HepG2 (cell line): Measurements from ENCODE around the gene RABGAP1L. TPM values are rescaled to one million over a fixed set of nuclear protein-coding genes. Genes with fewer than 3 reads are reported as not detected.
A peak's percentile ranks its signal among the peaks of the same experiment; 100 is the strongest.

Source experiments
- CREB1 ChIP-seq, 2 experiments: fragments of 450-650 bp in 1 of 2; IDR thresholded peaks; 2 replicates each; pipeline ENCODE4 v1.6.1; 2016 to 2017; ENCODE audit warnings: control low read depth in 1 of 2, mild to moderate bottlenecking in 1 of 2, missing compliant biosample characterization in 1 of 2, missing genetic modification characterization in 1 of 2
- HNF4A ChIP-seq: sonication (generic); formaldehyde crosslinking; IDR thresholded peaks from 2 replicates; pipeline ENCODE4 v1.4.0; 2020; ENCODE audit warnings: missing genetic modification reagents
- MED1 ChIP-seq: sonication (generic); formaldehyde crosslinking; IDR thresholded peaks from 2 replicates; pipeline ENCODE4 v1.4.0; 2020; ENCODE audit warnings: missing genetic modification reagents
- RARA ChIP-seq: IDR thresholded peaks from 2 replicates; pipeline ENCODE4 v1.6.1; 2016; ENCODE audit warnings: missing genetic modification reagents, missing compliant biosample characterization
- SIX1 ChIP-seq: sonication (generic); formaldehyde crosslinking; IDR thresholded peaks from 2 replicates; pipeline ENCODE4 v1.4.0; 2020; ENCODE audit warnings: missing genetic modification reagents, borderline replicate concordance
- SOX13 ChIP-seq, 3 experiments: fragments of 450-650 bp in 1 of 3; sonication (generic) in 1 of 3; formaldehyde crosslinking in 1 of 3; IDR thresholded peaks in 2 of 3; conservative IDR thresholded peaks in 1 of 3; 2 replicates each; pipeline versions ENCODE4 v1.5.0 to v1.6.1; 2016 to 2020; ENCODE audit warnings: antibody characterized with exemption in 1 of 3, mild to moderate bottlenecking in 1 of 3, missing compliant biosample characterization in 1 of 3, missing genetic modification reagents in 1 of 3, moderate library complexity in 1 of 3
- SRSF4 ChIP-seq: fragments of 200-400 bp; formaldehyde crosslinking; IDR thresholded peaks from one replicate; pipeline ENCODE4 v1.6.1; 2018; ENCODE audit warnings: mild to moderate bottlenecking, low read depth, low read length, moderate library complexity; ENCODE audit not compliant: poor library complexity, severe bottlenecking
- TEAD2 ChIP-seq: sonication (generic); formaldehyde crosslinking; IDR thresholded peaks from 2 replicates; pipeline ENCODE4 v1.9.0; 2021; ENCODE audit warnings: missing genetic modification reagents
- ZNF235 ChIP-seq: sonication (generic); formaldehyde crosslinking; IDR thresholded peaks from 2 replicates; pipeline ENCODE4 v1.8.1; 2023; ENCODE audit warnings: mild to moderate bottlenecking, missing genetic modification reagents, borderline replicate concordance
- ZNF354B ChIP-seq: sonication (generic); formaldehyde crosslinking; IDR thresholded peaks from 2 replicates; pipeline ENCODE4 v1.8.0; 2022; ENCODE audit warnings: mild to moderate bottlenecking, missing genetic modification reagents
- ZNF891 ChIP-seq: sonication (generic); formaldehyde crosslinking; IDR thresholded peaks from 2 replicates; pipeline ENCODE4 v1.5.0; 2020; ENCODE audit warnings: mild to moderate bottlenecking, missing genetic modification reagents
- polyA plus RNA-seq, 8 experiments: library from polyadenylated mRNA; depleted of rRNA in 3 of 8; stranded (reverse) in 7 of 8; unstranded in 1 of 8; fragments of >200 nt; fragmentation: Illumina TruSeq in 4 of 8; extraction: Trizol in 4 of 8; gene quantifications; 2 replicates each; pipeline versions ENCODE4 v1.2.1 to v1.2.3, GENCODE V29; 2011 to 2016; ENCODE audit warnings: low read depth in 4 of 8, missing spikeins in 1 of 8, mixed read lengths in 1 of 8; ENCODE audit not compliant: insufficient read depth in 1 of 8
- total RNA-seq, 5 experiments: library from RNA; depleted of rRNA; stranded (reverse); fragments of >200 nt; fragmentation: Illumina TruSeq; extraction: Trizol; gene quantifications; 2 replicates each; pipeline ENCODE4 v1.2.3, GENCODE V29; 2016; ENCODE audit warnings: low read depth in 1 of 5
- TF ChIP-seq, protein P1 (sequence below): IDR thresholded peaks from 2 replicates; pipeline ENCODE4 v1.6.1; 2016; ENCODE audit warnings: low read depth, missing genetic modification reagents, missing compliant biosample characterization
- TF ChIP-seq, protein P2 (sequence below): IDR thresholded peaks from 2 replicates; pipeline ENCODE4 v1.6.1; 2016; ENCODE audit warnings: mild to moderate bottlenecking, missing biosample characterization, missing genetic modification reagents
- TF ChIP-seq, protein P3 (sequence below): IDR thresholded peaks from 2 replicates; pipeline ENCODE4 v1.6.1; 2016; ENCODE audit warnings: low read depth
- TF ChIP-seq, protein P4 (sequence below): sonication (generic); formaldehyde crosslinking; IDR thresholded peaks from 2 replicates; pipeline ENCODE4 v1.4.0; 2020; ENCODE audit warnings: mild to moderate bottlenecking, missing genetic modification reagents
- TF ChIP-seq, protein P5 (sequence below): IDR thresholded peaks from 2 replicates; pipeline ENCODE4 v1.6.1; 2016

The RABGAP1L gene
- total and polyA plus RNA-seq, 2 of the 13 experiments (the other 11 are each of a cell fraction or from before 2014, with no cell fraction given) = 7.9 to 22.6 TPM

DNA sequence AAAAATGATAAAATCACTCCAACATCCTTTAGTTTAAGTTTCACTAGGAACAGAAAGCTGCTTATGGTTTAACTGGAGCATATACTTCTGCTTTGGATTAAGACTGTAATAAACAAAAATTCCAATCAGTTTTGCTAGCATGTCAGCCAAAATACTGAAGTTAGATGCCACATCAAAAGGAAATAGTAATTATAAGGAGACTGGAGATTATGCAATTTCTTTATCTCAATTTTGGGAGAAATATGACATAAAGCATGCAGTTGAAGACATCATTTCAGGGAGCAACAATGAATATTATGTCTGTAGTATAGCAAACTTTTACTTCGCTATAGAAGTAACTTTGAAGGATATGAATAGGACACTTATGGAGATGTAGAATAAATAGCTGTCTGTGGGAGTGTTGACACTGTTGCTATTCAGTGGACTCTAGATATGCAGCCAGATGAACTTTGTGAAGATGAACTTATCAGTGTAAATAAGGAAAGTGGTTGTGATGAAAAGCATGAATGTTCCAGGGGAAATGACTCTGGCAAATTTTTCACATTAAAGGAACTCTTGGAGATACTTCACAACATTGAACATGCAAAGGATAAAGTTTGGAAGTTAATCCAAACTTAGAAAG lies 107.8 kb downstream of the RABGAP1L start (continued):
- TF ChIP-seq, protein P1, sequence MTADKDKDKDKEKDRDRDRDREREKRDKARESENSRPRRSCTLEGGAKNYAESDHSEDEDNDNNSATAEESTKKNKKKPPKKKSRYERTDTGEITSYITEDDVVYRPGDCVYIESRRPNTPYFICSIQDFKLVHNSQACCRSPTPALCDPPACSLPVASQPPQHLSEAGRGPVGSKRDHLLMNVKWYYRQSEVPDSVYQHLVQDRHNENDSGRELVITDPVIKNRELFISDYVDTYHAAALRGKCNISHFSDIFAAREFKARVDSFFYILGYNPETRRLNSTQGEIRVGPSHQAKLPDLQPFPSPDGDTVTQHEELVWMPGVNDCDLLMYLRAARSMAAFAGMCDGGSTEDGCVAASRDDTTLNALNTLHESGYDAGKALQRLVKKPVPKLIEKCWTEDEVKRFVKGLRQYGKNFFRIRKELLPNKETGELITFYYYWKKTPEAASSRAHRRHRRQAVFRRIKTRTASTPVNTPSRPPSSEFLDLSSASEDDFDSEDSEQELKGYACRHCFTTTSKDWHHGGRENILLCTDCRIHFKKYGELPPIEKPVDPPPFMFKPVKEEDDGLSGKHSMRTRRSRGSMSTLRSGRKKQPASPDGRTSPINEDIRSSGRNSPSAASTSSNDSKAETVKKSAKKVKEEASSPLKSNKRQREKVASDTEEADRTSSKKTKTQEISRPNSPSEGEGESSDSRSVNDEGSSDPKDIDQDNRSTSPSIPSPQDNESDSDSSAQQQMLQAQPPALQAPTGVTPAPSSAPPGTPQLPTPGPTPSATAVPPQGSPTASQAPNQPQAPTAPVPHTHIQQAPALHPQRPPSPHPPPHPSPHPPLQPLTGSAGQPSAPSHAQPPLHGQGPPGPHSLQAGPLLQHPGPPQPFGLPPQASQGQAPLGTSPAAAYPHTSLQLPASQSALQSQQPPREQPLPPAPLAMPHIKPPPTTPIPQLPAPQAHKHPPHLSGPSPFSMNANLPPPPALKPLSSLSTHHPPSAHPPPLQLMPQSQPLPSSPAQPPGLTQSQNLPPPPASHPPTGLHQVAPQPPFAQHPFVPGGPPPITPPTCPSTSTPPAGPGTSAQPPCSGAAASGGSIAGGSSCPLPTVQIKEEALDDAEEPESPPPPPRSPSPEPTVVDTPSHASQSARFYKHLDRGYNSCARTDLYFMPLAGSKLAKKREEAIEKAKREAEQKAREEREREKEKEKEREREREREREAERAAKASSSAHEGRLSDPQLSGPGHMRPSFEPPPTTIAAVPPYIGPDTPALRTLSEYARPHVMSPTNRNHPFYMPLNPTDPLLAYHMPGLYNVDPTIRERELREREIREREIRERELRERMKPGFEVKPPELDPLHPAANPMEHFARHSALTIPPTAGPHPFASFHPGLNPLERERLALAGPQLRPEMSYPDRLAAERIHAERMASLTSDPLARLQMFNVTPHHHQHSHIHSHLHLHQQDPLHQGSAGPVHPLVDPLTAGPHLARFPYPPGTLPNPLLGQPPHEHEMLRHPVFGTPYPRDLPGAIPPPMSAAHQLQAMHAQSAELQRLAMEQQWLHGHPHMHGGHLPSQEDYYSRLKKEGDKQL (CRISPR knock-in tag) = peak; percentile 86
- no peak for TF ChIP-seq SOX13 (IDR thresholded peaks at IDR 0.05)
- peak in 1 of 2 experiments; percentile 85; a peak in 2 of 4 replicates for TF ChIP-seq SOX13 (CRISPR knock-in tag; conservative IDR thresholded peaks at IDR 0.05 in 1 of 2, IDR thresholded peaks at IDR 0.05 in 1 of 2)
- TF ChIP-seq TEAD2 (CRISPR knock-in tag) = no peak
- peak; percentile 90 for TF ChIP-seq RARA
- no peak for TF ChIP-seq ZNF354B (CRISPR knock-in tag)
- peak; percentile 93 for TF ChIP-seq HNF4A (CRISPR knock-in tag)
- no peak for TF ChIP-seq SRSF4
- no peak for TF ChIP-seq ZNF235 (CRISPR knock-in tag)
- no peak for TF ChIP-seq ZNF891 (CRISPR knock-in tag)
- TF ChIP-seq MED1 = peak; percentile 78
- TF ChIP-seq, protein P2, sequence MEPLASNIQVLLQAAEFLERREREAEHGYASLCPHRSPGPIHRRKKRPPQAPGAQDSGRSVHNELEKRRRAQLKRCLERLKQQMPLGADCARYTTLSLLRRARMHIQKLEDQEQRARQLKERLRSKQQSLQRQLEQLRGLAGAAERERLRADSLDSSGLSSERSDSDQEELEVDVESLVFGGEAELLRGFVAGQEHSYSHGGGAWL (CRISPR knock-in tag) = no peak
- TF ChIP-seq, protein P3, sequence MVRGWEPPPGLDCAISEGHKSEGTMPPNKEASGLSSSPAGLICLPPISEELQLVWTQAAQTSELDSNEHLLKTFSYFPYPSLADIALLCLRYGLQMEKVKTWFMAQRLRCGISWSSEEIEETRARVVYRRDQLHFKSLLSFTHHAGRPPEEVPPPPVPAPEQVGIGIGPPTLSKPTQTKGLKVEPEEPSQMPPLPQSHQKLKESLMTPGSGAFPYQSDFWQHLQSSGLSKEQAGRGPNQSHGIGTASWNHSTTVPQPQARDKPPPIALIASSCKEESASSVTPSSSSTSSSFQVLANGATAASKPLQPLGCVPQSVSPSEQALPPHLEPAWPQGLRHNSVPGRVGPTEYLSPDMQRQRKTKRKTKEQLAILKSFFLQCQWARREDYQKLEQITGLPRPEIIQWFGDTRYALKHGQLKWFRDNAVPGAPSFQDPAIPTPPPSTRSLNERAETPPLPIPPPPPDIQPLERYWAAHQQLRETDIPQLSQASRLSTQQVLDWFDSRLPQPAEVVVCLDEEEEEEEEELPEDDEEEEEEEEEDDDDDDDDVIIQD = peak; percentile 92
- peak; percentile 62; the same call in 1 of the 2 replicates for TF ChIP-seq SIX1
- TF ChIP-seq, protein P4, sequence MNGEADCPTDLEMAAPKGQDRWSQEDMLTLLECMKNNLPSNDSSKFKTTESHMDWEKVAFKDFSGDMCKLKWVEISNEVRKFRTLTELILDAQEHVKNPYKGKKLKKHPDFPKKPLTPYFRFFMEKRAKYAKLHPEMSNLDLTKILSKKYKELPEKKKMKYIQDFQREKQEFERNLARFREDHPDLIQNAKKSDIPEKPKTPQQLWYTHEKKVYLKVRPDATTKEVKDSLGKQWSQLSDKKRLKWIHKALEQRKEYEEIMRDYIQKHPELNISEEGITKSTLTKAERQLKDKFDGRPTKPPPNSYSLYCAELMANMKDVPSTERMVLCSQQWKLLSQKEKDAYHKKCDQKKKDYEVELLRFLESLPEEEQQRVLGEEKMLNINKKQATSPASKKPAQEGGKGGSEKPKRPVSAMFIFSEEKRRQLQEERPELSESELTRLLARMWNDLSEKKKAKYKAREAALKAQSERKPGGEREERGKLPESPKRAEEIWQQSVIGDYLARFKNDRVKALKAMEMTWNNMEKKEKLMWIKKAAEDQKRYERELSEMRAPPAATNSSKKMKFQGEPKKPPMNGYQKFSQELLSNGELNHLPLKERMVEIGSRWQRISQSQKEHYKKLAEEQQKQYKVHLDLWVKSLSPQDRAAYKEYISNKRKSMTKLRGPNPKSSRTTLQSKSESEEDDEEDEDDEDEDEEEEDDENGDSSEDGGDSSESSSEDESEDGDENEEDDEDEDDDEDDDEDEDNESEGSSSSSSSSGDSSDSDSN (CRISPR knock-in tag) = no peak
- TF ChIP-seq, protein P5, sequence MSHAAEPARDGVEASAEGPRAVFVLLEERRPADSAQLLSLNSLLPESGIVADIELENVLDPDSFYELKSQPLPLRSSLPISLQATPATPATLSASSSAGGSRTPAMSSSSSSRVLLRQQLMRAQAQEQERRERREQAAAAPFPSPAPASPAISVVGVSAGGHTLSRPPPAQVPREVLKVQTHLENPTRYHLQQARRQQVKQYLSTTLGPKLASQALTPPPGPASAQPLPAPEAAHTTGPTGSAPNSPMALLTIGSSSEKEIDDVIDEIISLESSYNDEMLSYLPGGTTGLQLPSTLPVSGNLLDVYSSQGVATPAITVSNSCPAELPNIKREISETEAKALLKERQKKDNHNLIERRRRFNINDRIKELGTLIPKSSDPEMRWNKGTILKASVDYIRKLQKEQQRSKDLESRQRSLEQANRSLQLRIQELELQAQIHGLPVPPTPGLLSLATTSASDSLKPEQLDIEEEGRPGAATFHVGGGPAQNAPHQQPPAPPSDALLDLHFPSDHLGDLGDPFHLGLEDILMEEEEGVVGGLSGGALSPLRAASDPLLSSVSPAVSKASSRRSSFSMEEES = 0 out of 2 replicates have a peak, but pooled peaks have one; percentile 18
- TF ChIP-seq CREB1 (IDR thresholded peaks at IDR 0.05) = 0 out of 2 replicates have a peak, but pooled peaks have one; percentile 2
- TF ChIP-seq CREB1 (CRISPR knock-in tag; IDR thresholded peaks at IDR 0.05) = peak; percentile 64; the same call in 1 of the 2 replicates
